K562 (cell line): ENCODE results near the gene AGPAT1. TPM values are rescaled to one million over a fixed set of nuclear protein-coding genes. Genes with fewer than 3 reads are reported as not detected.
A peak's percentile ranks its signal among the peaks of the same experiment; 100 is the strongest.

Experiments
- KAT2B ChIP-seq: IDR thresholded peaks from one replicate; pipeline ENCODE4 v1.6.1; 2012; ENCODE audit warnings: low read depth, mild to moderate bottlenecking, control low read depth, inconsistent platforms, low read length, moderate library complexity
- KDM5B ChIP-seq: fragments of 200-600 bp; sonication (generic); IDR thresholded peaks from 2 replicates; pipeline ENCODE4 v1.6.1; 2012; ENCODE audit warnings: low read depth, mild to moderate bottlenecking, moderate library complexity, low read length, control low read depth, inconsistent platforms; ENCODE audit not compliant: insufficient replicate concordance
- NR2F6 ChIP-seq: fragments of 450-650 bp; formaldehyde crosslinking; IDR thresholded peaks from 2 replicates; pipeline ENCODE4 v1.4.0; 2020; ENCODE audit warnings: mild to moderate bottlenecking
- PHF21A ChIP-seq: fragments of 450-650 bp; IDR thresholded peaks from 2 replicates; pipeline ENCODE4 v1.6.1; 2017; ENCODE audit warnings: low read depth, borderline replicate concordance
- RBFOX2 ChIP-seq: fragments of 200-400 bp; formaldehyde crosslinking; IDR thresholded peaks from 2 replicates; pipeline ENCODE4 v1.6.1; 2017; ENCODE audit warnings: low read depth, mild to moderate bottlenecking, low read length, moderate library complexity
- RBM39 ChIP-seq: fragments of 200-400 bp; formaldehyde crosslinking; optimal IDR thresholded peaks from 2 replicates; pipeline ENCODE3; 2018; ENCODE audit warnings: low read depth, low read length
- SMARCA4 ChIP-seq: fragments of 450-650 bp; IDR thresholded peaks from 2 replicates; pipeline ENCODE4 v1.6.1; 2016
- SMARCA5 ChIP-seq: fragments of 450-650 bp; IDR thresholded peaks from 2 replicates; pipeline ENCODE4 v1.6.1; 2016
- SNIP1 ChIP-seq: fragments of 450-650 bp; IDR thresholded peaks from 2 replicates; pipeline ENCODE4 v1.7.1; 2017; ENCODE audit warnings: low read depth, mild to moderate bottlenecking
- STAG1 ChIP-seq: sonication (generic); formaldehyde crosslinking; IDR thresholded peaks from 2 replicates; pipeline ENCODE4 v1.5.0; 2020; ENCODE audit warnings: missing genetic modification reagents, borderline replicate concordance
- ZBTB7A ChIP-seq: IDR thresholded peaks from 2 replicates; pipeline ENCODE4 v1.6.1; 2011; ENCODE audit warnings: low read depth, mild to moderate bottlenecking, low read length, moderate library complexity, borderline replicate concordance; ENCODE audit not compliant: control insufficient read depth
- ZFP36 ChIP-seq: fragments of 150-350 bp; IDR thresholded peaks from 2 replicates; pipeline ENCODE4 v1.6.1; 2018; ENCODE audit warnings: low read length, low read depth; ENCODE audit not compliant: partially characterized antibody
- ZFX ChIP-seq: sonication (generic); formaldehyde crosslinking; IDR thresholded peaks from 2 replicates; pipeline ENCODE4 v1.8.0; 2022; ENCODE audit warnings: mild to moderate bottlenecking, missing genetic modification reagents, moderate library complexity
- ZKSCAN1 ChIP-seq: fragments of 150-350 bp; IDR thresholded peaks from 2 replicates; pipeline ENCODE4 v1.6.1; 2016; ENCODE audit warnings: low read depth, low read length
- ZNF561 ChIP-seq: fragments of 450-650 bp; formaldehyde crosslinking; conservative IDR thresholded peaks from 2 replicates; pipeline ENCODE4 v1.4.0; 2020; ENCODE audit warnings: mild to moderate bottlenecking, moderate library complexity
- ZNF830 ChIP-seq: fragments of 250-450 bp; sonication (Bioruptor Pico); IDR thresholded peaks from 2 replicates; pipeline ENCODE4 v1.5.0; 2021; ENCODE audit warnings: mild to moderate bottlenecking
- polyA plus RNA-seq, 8 experiments: library from polyadenylated mRNA; depleted of rRNA in 4 of 8; stranded (reverse) in 5 of 8; unstranded in 3 of 8; fragments of >200 nt; fragmentation: Nextera tagmentation in 2 of 8; fragmentation: Illumina TruSeq in 1 of 8; extraction: Ambion mirVana in 2 of 8; extraction: Trizol in 1 of 8; gene quantifications; 2 replicates each; pipeline versions ENCODE4 v1.2.1 to v1.2.3, GENCODE V29; 2011 to 2014; ENCODE audit warnings: inconsistent platforms in 1 of 8, missing spikeins in 1 of 8
- total RNA-seq, 7 experiments: library from RNA; depleted of rRNA in 6 of 7; stranded (reverse); fragments of >200 nt in 6 of 7; fragmentation: Illumina TruSeq in 2 of 7; extraction: Trizol in 2 of 7; gene quantifications; 2 replicates each; pipeline versions ENCODE4 v1.2.1 to v1.2.3, GENCODE V29; 2011 to 2021; ENCODE audit warnings: low replicate concordance in 1 of 7
- TF ChIP-seq, protein P1 (sequence below): sonication (generic); formaldehyde crosslinking; IDR thresholded peaks from 2 replicates; pipeline ENCODE4 v1.8.1; 2023; ENCODE audit warnings: mild to moderate bottlenecking, missing genetic modification reagents, moderate library complexity
- TF ChIP-seq, protein P2 (sequence below): fragments of 250-450 bp; sonication (Bioruptor Pico); IDR thresholded peaks from 2 replicates; pipeline ENCODE4 v1.4.0; 2020; ENCODE audit warnings: mild to moderate bottlenecking, moderate library complexity, borderline replicate concordance
- TF ChIP-seq, protein P3 (sequence below): fragments of 250-450 bp; sonication (Bioruptor Pico); IDR thresholded peaks from 2 replicates; pipeline ENCODE4 v1.5.0; 2021; ENCODE audit warnings: mild to moderate bottlenecking, moderate library complexity
- TF ChIP-seq, protein P4 (sequence below): fragments of 250-450 bp; sonication (Bioruptor Pico); IDR thresholded peaks from 2 replicates; pipeline ENCODE4 v1.6.1; 2021; ENCODE audit warnings: mild to moderate bottlenecking

Gene AGPAT1
- total and polyA plus RNA-seq, 9 of the 15 experiments (the other 6 are each of a cell fraction or from before 2014, with no cell fraction given) = 37.9 to 176 (median 69.4) TPM

DNA sequence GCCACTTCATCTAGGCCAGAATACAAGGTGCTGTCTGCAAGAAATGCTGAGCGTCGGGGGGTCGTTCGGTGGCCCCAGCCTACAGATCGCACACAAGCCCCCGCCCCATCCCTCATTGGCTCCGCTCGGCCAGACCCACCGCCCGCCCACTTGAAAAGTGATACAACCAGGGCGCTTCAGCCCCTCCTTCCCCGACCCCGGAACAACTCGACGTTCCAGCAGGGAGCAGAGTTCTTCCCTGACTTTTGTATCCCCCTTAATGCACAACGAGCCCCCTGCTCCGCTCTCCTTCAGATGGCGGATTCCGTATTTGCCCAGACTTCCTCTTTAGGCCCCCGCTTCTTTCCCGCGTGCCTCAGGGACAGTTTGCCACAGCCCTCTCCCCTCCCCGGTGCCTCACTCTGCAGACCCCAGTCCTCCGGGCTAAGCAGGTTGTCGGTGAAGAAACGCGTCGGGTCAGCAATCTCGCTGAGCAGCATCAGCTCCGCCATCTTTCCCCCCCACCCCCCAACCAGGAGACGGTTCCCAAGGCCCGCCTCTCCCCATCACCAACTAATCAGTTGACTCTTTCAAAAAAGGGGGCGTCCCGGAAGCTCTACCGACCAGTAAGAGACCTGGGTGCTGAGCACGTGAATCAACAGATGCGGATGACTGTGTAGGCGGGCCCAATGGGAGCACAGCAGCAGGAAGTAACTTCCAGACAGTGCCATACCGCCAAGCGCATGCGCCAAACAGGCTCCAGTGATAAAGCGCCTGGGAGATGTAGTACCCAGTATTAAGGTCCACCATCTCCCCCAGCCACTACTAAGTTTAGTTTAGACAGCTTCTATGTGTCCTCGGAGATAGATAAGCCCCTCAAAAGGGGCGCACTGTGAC, 47.9 kb downstream of the AGPAT1 start, which contains the start of gene ATF6B (continued):
- no peak for TF ChIP-seq ZNF561
- peak; percentile 81 for TF ChIP-seq RBFOX2
- TF ChIP-seq KDM5B = peak; percentile 87
- TF ChIP-seq ZNF830 (CRISPR knock-in tag) = 0 out of 2 replicates have a peak, but pooled peaks have one; percentile 17
- no peak for TF ChIP-seq KAT2B
- 0 out of 2 replicates have a peak, but pooled peaks have one; percentile 23 for TF ChIP-seq ZKSCAN1
- TF ChIP-seq PHF21A = no peak
- TF ChIP-seq RBM39 = no peak
- TF ChIP-seq ZFX (CRISPR knock-in tag) = peak; percentile 44
- TF ChIP-seq, protein P1, sequence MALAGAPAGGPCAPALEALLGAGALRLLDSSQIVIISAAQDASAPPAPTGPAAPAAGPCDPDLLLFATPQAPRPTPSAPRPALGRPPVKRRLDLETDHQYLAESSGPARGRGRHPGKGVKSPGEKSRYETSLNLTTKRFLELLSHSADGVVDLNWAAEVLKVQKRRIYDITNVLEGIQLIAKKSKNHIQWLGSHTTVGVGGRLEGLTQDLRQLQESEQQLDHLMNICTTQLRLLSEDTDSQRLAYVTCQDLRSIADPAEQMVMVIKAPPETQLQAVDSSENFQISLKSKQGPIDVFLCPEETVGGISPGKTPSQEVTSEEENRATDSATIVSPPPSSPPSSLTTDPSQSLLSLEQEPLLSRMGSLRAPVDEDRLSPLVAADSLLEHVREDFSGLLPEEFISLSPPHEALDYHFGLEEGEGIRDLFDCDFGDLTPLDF (CRISPR knock-in tag) = peak; percentile 75; the same call in 1 of the 2 replicates
- TF ChIP-seq, protein P2, sequence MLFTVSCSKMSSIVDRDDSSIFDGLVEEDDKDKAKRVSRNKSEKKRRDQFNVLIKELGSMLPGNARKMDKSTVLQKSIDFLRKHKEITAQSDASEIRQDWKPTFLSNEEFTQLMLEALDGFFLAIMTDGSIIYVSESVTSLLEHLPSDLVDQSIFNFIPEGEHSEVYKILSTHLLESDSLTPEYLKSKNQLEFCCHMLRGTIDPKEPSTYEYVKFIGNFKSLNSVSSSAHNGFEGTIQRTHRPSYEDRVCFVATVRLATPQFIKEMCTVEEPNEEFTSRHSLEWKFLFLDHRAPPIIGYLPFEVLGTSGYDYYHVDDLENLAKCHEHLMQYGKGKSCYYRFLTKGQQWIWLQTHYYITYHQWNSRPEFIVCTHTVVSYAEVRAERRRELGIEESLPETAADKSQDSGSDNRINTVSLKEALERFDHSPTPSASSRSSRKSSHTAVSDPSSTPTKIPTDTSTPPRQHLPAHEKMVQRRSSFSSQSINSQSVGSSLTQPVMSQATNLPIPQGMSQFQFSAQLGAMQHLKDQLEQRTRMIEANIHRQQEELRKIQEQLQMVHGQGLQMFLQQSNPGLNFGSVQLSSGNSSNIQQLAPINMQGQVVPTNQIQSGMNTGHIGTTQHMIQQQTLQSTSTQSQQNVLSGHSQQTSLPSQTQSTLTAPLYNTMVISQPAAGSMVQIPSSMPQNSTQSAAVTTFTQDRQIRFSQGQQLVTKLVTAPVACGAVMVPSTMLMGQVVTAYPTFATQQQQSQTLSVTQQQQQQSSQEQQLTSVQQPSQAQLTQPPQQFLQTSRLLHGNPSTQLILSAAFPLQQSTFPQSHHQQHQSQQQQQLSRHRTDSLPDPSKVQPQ = no peak
- peak; percentile 44; the same call in 1 of the 2 replicates for TF ChIP-seq SMARCA4
- TF ChIP-seq, protein P3, sequence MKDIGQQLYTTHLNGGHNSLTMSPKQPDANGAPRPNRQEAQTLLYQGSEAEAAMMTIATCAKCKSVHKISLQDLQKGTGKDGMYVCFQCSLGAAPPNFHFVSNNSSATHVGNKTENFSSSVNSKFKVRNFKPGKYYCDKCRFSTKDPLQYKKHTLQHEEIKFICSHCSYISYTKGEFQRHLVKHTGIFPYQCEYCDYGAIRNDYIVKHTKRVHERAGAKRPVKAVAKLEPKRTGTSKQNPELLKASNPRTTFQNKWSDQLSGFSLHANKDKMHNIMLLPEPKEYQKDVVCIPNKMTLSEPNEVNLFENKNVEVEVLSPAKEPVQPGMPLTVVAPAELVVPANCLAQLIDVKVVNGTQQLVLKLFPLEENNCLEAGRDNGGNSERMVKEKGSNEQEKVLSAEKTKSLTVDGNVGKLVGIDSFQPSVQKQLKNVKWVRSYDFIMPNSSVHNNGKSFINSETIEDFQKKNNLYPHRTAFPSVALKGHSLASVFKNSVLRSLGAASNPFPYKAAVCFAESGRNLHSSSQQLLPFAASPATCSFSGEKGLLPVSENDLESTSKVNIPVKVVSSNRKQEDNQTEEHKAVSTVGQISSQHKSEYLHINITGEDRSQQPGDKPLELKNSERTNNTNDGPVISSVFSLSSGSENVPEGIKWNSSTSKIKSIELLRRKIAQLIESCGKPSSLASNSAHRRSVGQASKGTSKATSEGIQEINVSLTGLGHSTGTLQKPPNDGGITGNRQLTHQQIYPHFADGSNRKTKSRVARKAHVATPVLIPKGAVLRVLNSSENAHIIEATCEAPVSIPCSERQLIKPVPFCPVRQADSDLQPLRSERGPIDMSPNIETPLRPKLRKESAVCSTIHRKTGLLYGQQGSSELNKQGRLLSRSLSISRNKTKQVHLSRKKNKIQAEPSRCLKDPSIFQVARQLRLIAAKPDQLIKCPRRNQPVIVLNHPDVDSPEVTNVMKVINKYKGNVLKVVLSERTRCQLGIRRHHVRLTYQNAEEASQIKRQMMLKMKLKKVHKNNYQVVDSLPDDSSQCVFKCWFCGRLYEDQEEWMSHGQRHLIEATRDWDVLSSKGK (CRISPR knock-in tag) = no peak
- TF ChIP-seq SNIP1 = no peak
- no peak for TF ChIP-seq NR2F6 (CRISPR knock-in tag)
- no peak; the same call in 1 of the 2 replicates for TF ChIP-seq SMARCA5
- TF ChIP-seq, protein P4, sequence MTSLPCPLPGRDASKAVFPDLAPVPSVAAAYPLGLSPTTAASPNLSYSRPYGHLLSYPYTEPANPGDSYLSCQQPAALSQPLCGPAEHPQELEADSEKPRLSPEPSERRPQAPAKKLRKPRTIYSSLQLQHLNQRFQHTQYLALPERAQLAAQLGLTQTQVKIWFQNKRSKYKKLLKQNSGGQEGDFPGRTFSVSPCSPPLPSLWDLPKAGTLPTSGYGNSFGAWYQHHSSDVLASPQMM = no peak
- no peak for TF ChIP-seq STAG1 (CRISPR knock-in tag)
- TF ChIP-seq ZFP36 = no peak
- peak; percentile 72; the same call in 1 of the 2 replicates for TF ChIP-seq ZBTB7A
